WTC11 (cell line): ENCODE measurements around the gene PREB. TPM values are rescaled to one million over a fixed set of nuclear protein-coding genes. Genes with fewer than 3 reads are reported as not detected.

Experiments
- ATAC-seq: fragments of 200-7000 bp; cut with Tn5 transposase; 2 replicates; pipeline ENCODE4 v1.10.0; 2021; ENCODE audit warnings: mild to moderate bottlenecking, moderate library complexity
- CTCF ChIA-PET: fragments of 300-600 bp; sonication (Branson Sonifier 250); formaldehyde crosslinking; loops from one replicate; lab custom pipeline; 2021; ENCODE audit warnings: antibody characterized with exemption; lab: Charles Lee
- POLR2A ChIA-PET: fragments of 350-600 bp; sonication (Branson Sonifier 250); formaldehyde crosslinking; loops from one replicate; lab custom pipeline; 2021; ENCODE audit warnings: antibody characterized with exemption; lab: Charles Lee
- DNase-seq: peaks from one replicate; pipeline ENCODE4 v3.0.0; 2021; ENCODE audit warnings: low spot score
- H3K27ac Mint-ChIP-seq: 2 replicates; pipeline ENCODE4 v1.8.0; 2021; ENCODE audit warnings: mixed read lengths
- H3K27me3 Mint-ChIP-seq: 2 replicates; pipeline ENCODE4 v1.8.0; 2021; ENCODE audit warnings: low read depth, mild to moderate bottlenecking, moderate library complexity, mixed read lengths
- H3K36me3 Mint-ChIP-seq: 2 replicates; pipeline ENCODE4 v1.8.0; 2021; ENCODE audit warnings: mixed read lengths
- H3K4me1 Mint-ChIP-seq: 2 replicates; pipeline ENCODE4 v1.8.0; 2022; ENCODE audit warnings: mixed read lengths
- H3K4me3 Mint-ChIP-seq: 2 replicates; pipeline ENCODE4 v1.8.0; 2021; ENCODE audit warnings: mild to moderate bottlenecking, moderate library complexity, mixed read lengths
- H3K9me3 Mint-ChIP-seq: 2 replicates; pipeline ENCODE4 v1.8.0; 2021; ENCODE audit warnings: mixed read lengths
- ARID4B ChIP-seq: sonication (generic); formaldehyde crosslinking; IDR thresholded peaks from 2 replicates; pipeline ENCODE4 v1.8.0; 2023; ENCODE audit warnings: missing genetic modification reagents, mild to moderate bottlenecking, borderline replicate concordance
- ATF3 ChIP-seq: sonication (generic); formaldehyde crosslinking; conservative IDR thresholded peaks from 2 replicates; pipeline ENCODE4 v1.8.1; 2022; ENCODE audit warnings: mild to moderate bottlenecking, missing genetic modification reagents
- FOXP1 ChIP-seq: sonication (generic); formaldehyde crosslinking; IDR thresholded peaks from 2 replicates; pipeline ENCODE4 v1.8.0; 2022; ENCODE audit warnings: missing genetic modification reagents, mild to moderate bottlenecking, moderate library complexity, borderline replicate concordance
- GRHL2 ChIP-seq: fragments of 250-450 bp; sonication (Bioruptor Pico); IDR thresholded peaks from 2 replicates; pipeline ENCODE4 v1.8.0; 2022; ENCODE audit warnings: mild to moderate bottlenecking, moderate library complexity; ENCODE audit not compliant: insufficient replicate concordance, severe bottlenecking
- HMGA2 ChIP-seq: fragments of 250-450 bp; sonication (Bioruptor Pico); IDR thresholded peaks from 2 replicates; pipeline ENCODE4 v1.4.0; 2021; ENCODE audit warnings: mild to moderate bottlenecking, moderate library complexity
- HMGXB4 ChIP-seq: sonication (generic); formaldehyde crosslinking; IDR thresholded peaks from 2 replicates; pipeline ENCODE4 v1.8.1; 2023; ENCODE audit warnings: mild to moderate bottlenecking, moderate library complexity, missing genetic modification reagents
- MXD4 ChIP-seq: fragments of 250-450 bp; sonication (Bioruptor Pico); IDR thresholded peaks from 2 replicates; pipeline ENCODE4 v1.8.0; 2021; ENCODE audit warnings: mild to moderate bottlenecking, moderate library complexity, borderline replicate concordance
- NFYB ChIP-seq: sonication (generic); formaldehyde crosslinking; conservative IDR thresholded peaks from 2 replicates; pipeline ENCODE4 v1.8.0; 2022; ENCODE audit warnings: low read depth, missing genetic modification reagents
- NR2C2 ChIP-seq: sonication (generic); formaldehyde crosslinking; IDR thresholded peaks from 2 replicates; pipeline ENCODE4 v1.8.0; 2022; ENCODE audit warnings: mild to moderate bottlenecking, missing genetic modification reagents
- SMAD4 ChIP-seq: sonication (generic); formaldehyde crosslinking; IDR thresholded peaks from 2 replicates; pipeline ENCODE4 v1.8.0; 2022; ENCODE audit warnings: mild to moderate bottlenecking, missing genetic modification reagents
- USF2 ChIP-seq: sonication (generic); formaldehyde crosslinking; IDR thresholded peaks from 2 replicates; pipeline ENCODE4 v1.8.1; 2023; ENCODE audit warnings: mild to moderate bottlenecking, missing genetic modification reagents, moderate library complexity
- ZNF232 ChIP-seq: sonication (generic); formaldehyde crosslinking; IDR thresholded peaks from 2 replicates; pipeline ENCODE4 v1.8.0; 2022; ENCODE audit warnings: mild to moderate bottlenecking, missing genetic modification reagents
- ZNF512 ChIP-seq: sonication (generic); formaldehyde crosslinking; IDR thresholded peaks from 2 replicates; pipeline ENCODE4 v1.8.1; 2022; ENCODE audit warnings: missing genetic modification reagents, borderline replicate concordance
- ZNF532 ChIP-seq: fragments of 250-450 bp; sonication (Bioruptor Pico); IDR thresholded peaks from 2 replicates; pipeline ENCODE4 v1.9.0; 2021; ENCODE audit warnings: mild to moderate bottlenecking, borderline replicate concordance
- total RNA-seq: library from RNA; stranded (reverse); gene quantifications from 3 replicates; pipeline ENCODE4 v1.2.3, GENCODE V29; 2021

The PREB gene
- total RNA-seq, 1 experiment from 2014 or later = 69.2 TPM

GRCh38 chr2:27086090-27086723 lies 48.2 kb downstream of the PREB start (continued):
- no peak for TF ChIP-seq ZNF532 (CRISPR knock-in tag)
- TF ChIP-seq ZNF512 = no peak
- TF ChIP-seq HMGXB4 = peak; percentile 90; the same call in 1 of the 2 replicates
- TF ChIP-seq ARID4B = no peak
- no peak for TF ChIP-seq SMAD4 (CRISPR knock-in tag)
- TF ChIP-seq NFYB (CRISPR knock-in tag) = no peak
- no peak for TF ChIP-seq NR2C2 (CRISPR knock-in tag)
- no peak; the same call in 1 of the 2 replicates for TF ChIP-seq FOXP1

- Mint-ChIP-seq H3K9me3 (no peaks in the 10 kb centered on the region), H3K27ac (no peak overlapping the region), H3K4me1 (peaks cover 26% of the 10 kb centered on the region), H3K27me3 (peaks cover 23% of the 10 kb centered on the region), H3K36me3 (no peaks in the 10 kb centered on the region), H3K4me3 (peak overlapping the region; percentile 70)
- DNase-seq (peak; percentile 61), ATAC-seq (peak; percentile 3)
- ChIA-PET CTCF (interaction anchor here (0.6 to 6.4 kb wide), 8 partner anchors 13 to 194 kb away, joined by 3 to 50 read pairs (median 4); partner anchors contain the start of genes AGBL5 and OST4), POLR2A (interaction anchor here (0.9 to 2.4 kb wide), 3 partner anchors 14 to 35 kb away, joined by 3 to 9 read pairs (median 9); partner anchors contain the start of genes AGBL5 and OST4)
- TF ChIP-seq HMGA2 (CRISPR knock-in tag) (no peak), GRHL2 (no peak), ATF3 (CRISPR knock-in tag) (no peak), HMGXB4 (no peak; the same call in 1 of the 2 replicates), ZNF232 (CRISPR knock-in tag) (no peak; the same call in 1 of the 2 replicates), ZNF532 (CRISPR knock-in tag) (0 out of 2 replicates have a peak, but pooled peaks have one; percentile 30), USF2 (CRISPR knock-in tag) (no peak), MXD4 (CRISPR knock-in tag) (no peak)
Observed at GRCh38 chr2:27085673-27086089, 48.8 kb downstream of the PREB start.
